ENCODE measurements around the gene SLC35F3. TPM values are rescaled to one million over a fixed set of nuclear protein-coding genes. Genes with fewer than 3 reads are reported as not detected.

Gene SLC35F3
- total RNA-seq, 1 donor from 2014 or later, result 0.25 TPM

DNA sequence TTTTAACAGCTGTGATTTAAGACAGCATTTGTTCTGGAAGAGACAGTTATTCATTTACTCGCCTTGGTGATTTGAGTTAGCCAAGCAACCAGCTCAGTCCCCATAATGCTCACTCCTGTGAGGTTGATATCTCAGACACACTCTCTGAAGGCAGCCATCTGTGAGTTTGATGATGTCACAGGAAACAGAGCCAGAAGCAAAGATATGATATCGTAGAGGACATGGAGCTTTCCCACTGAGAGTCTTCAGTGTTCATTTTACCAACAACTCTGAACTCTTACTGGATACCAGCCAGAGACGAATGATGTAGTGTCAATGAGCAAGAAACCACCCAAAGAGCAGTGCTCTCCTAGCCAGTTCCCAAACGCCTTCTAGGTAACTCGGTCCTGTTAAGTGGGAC, 219.4 kb downstream of the SLC35F3 start:
- Mint-ChIP-seq H3K9me3 (no peaks in the 10 kb centered on the region), H3K27ac (no peak overlapping the region), H3K27me3 (ENCODE audit: low read depth) (peaks cover 19% of the 10 kb centered on the region), H3K4me1 (no peaks in the 10 kb centered on the region), H3K4me3 (no peak overlapping the region), H3K36me3 (no peaks in the 10 kb centered on the region)
- TF ChIP-seq, protein P1, sequence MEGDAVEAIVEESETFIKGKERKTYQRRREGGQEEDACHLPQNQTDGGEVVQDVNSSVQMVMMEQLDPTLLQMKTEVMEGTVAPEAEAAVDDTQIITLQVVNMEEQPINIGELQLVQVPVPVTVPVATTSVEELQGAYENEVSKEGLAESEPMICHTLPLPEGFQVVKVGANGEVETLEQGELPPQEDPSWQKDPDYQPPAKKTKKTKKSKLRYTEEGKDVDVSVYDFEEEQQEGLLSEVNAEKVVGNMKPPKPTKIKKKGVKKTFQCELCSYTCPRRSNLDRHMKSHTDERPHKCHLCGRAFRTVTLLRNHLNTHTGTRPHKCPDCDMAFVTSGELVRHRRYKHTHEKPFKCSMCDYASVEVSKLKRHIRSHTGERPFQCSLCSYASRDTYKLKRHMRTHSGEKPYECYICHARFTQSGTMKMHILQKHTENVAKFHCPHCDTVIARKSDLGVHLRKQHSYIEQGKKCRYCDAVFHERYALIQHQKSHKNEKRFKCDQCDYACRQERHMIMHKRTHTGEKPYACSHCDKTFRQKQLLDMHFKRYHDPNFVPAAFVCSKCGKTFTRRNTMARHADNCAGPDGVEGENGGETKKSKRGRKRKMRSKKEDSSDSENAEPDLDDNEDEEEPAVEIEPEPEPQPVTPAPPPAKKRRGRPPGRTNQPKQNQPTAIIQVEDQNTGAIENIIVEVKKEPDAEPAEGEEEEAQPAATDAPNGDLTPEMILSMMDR (IDR thresholded peaks at IDR 0.05; ENCODE audit: unreplicated experiment), result no peak
- no peak for DNase-seq (ENCODE audit: low spot score in 2 of 2, unreplicated experiment in 2 of 2)

DNA sequence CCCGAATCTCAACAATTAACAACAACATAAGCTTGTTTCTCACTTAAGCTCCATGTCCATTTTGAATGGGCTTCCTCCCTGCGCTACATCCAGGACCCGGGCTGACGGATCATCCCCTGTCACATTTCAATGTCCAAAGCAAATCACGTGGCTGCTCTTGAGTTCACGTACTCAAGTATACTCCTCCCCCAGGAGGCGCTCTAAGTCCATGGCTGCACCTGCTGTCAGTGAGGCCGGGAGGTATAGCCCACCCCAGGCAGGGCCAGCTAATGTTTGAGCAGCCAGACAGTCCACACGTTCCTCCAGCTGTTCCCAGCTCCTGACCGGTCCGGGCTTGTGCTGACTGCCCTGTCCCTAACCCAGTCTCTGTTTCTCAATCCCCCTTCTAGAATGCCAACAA, 220.8 kb downstream of the SLC35F3 start:
- Mint-ChIP-seq H3K27ac (no peak overlapping the region), H3K27me3 (ENCODE audit: low read depth) (peaks cover 17% of the 10 kb centered on the region), H3K4me3 (no peak overlapping the region), H3K36me3 (no peaks in the 10 kb centered on the region), H3K4me1 (no peaks in the 10 kb centered on the region), H3K9me3 (no peaks in the 10 kb centered on the region)
- TF ChIP-seq, protein P1 (IDR thresholded peaks at IDR 0.05; ENCODE audit: unreplicated experiment), result no peak
- DNase-seq (ENCODE audit: low spot score in 2 of 2, unreplicated experiment in 2 of 2), result peak in 1 of 2 experiments; percentile 46

DNA sequence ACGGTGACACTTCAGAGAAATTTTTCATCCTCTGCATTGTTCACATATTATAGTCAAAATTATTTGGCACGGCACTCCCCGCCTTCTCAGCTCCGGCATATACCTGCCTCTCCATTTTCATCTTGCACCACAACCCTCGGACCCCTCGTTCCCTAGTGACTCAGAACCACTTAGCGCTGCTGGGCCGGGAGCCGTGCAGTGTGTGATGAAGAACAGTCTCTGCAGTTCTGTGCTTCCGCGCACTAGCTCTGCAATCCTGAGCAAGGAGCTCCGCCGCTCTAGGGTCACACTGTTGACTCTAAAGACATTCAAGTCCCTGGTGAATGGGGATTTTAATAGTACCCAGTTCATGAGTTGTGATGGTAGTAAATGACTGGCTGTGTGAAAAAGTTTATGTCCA, 221.2 kb downstream of the SLC35F3 start:
- TF ChIP-seq, protein P1 (IDR thresholded peaks at IDR 0.05; ENCODE audit: unreplicated experiment), result no peak
- Mint-ChIP-seq H3K36me3 (no peaks in the 10 kb centered on the region), H3K27ac (no peak overlapping the region), H3K4me3 (no peak overlapping the region), H3K27me3 (ENCODE audit: low read depth) (peaks cover 12% of the 10 kb centered on the region), H3K4me1 (no peaks in the 10 kb centered on the region), H3K9me3 (no peaks in the 10 kb centered on the region)
- DNase-seq (ENCODE audit: low spot score in 2 of 2, unreplicated experiment in 2 of 2), result no peak

DNA sequence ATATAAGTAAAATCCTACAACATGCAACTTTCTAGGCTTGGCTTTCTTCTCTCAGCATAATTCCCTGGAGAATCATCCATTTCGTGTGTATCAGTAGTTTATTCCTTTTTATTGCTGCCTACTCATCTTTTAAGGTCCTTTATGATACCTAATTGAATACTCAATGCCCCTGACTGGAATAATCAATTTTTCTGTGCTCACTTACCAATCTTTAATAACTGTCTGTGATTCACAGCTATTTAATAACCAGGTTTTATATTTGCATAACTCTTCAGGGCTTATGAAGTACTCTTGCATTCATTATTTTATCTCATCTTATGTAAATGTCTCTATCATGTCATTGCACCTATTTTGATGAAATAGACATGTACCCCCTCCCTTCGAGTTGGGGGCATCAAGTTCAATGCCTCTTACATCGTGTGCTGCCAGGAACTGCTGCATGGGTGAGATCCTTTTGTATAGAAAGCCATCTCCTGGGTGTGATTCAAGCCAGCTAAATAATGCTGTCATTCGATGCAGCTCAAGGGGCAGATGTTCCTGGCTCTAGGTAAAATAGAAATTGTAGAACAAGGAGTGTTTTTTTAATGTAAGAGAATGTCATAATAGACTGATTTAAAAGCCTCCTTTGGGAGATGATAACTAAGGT, 222.7 kb downstream of the SLC35F3 start:
- H3K4me1 Mint-ChIP-seq, result no peaks in the 10 kb centered on the region
- no peak overlapping the region for H3K27ac Mint-ChIP-seq
- no peaks in the 10 kb centered on the region for H3K36me3 Mint-ChIP-seq
- TF ChIP-seq, protein P1 (IDR thresholded peaks at IDR 0.05; ENCODE audit: unreplicated experiment), result no peak
- no peak for DNase-seq (ENCODE audit: low spot score in 2 of 2, unreplicated experiment in 2 of 2)
- H3K27me3 Mint-ChIP-seq (ENCODE audit: low read depth), result peaks cover 22% of the 10 kb centered on the region
- no peak overlapping the region for H3K4me3 Mint-ChIP-seq
- H3K9me3 Mint-ChIP-seq, result no peaks in the 10 kb centered on the region

DNA sequence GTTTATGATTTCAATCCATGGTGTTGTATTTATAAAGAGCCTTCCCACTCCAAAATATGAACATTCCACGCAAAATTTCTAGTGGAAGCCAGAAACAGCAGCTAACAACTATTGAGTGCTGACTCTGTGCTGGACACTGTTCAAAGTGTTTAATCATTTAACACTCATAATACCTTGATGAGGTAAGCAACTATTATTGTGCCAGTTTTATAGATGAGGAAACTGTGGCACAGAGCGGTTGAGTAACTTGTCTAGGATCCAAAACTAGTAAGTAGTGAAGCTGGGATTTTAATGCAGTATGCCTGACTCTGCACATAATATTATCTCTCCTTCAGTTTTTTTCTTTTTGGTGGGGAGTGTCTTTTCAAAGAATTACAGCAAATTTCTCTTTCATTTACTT, 228.3 kb downstream of the SLC35F3 start:
- H3K27me3 Mint-ChIP-seq (ENCODE audit: low read depth), result peaks cover 30% of the 10 kb centered on the region
- no peak overlapping the region for H3K27ac Mint-ChIP-seq
- TF ChIP-seq, protein P1 (IDR thresholded peaks at IDR 0.05; ENCODE audit: unreplicated experiment), result no peak
- no peak for DNase-seq (ENCODE audit: low spot score in 2 of 2, unreplicated experiment in 2 of 2)
- no peaks in the 10 kb centered on the region for H3K4me1 Mint-ChIP-seq
- H3K4me3 Mint-ChIP-seq, result no peak overlapping the region
- H3K9me3 Mint-ChIP-seq, result no peaks in the 10 kb centered on the region
- H3K36me3 Mint-ChIP-seq, result no peaks in the 10 kb centered on the region

DNA sequence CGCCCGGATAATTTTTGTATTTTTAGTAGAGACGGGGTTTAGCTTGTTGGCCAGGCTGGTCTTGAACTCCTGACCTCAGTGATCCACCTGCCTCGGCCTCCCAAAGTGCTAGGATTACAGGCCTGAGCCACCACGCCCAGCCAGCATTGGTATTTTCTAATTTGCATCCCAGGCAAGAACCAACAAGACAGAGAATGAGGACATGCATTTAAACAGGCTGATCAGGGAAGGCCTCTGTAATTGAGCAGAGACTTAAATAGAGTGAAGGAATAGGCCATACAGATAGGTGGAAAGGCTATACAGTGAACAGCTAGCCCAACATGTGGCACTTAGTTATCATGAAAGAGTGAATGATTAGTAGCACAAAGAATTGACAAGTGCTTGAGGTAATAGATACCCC, 230.4 kb downstream of the SLC35F3 start:
- H3K9me3 Mint-ChIP-seq, result no peaks in the 10 kb centered on the region
- no peak overlapping the region for H3K27ac Mint-ChIP-seq
- H3K4me1 Mint-ChIP-seq, result no peaks in the 10 kb centered on the region
- H3K36me3 Mint-ChIP-seq, result no peaks in the 10 kb centered on the region
- no peak for DNase-seq (ENCODE audit: low spot score in 2 of 2, unreplicated experiment in 2 of 2)
- TF ChIP-seq, protein P1 (IDR thresholded peaks at IDR 0.05; ENCODE audit: unreplicated experiment), result no peak
- H3K27me3 Mint-ChIP-seq (ENCODE audit: low read depth), result peaks cover 41% of the 10 kb centered on the region
- no peak overlapping the region for H3K4me3 Mint-ChIP-seq
